ENCODE data around the gene CXXC5. TPM values are rescaled to one million over a fixed set of nuclear protein-coding genes. Genes with fewer than 3 reads are reported as not detected.
"Not testable (repeated sequence)": the region's sequence is repeated elsewhere in the genome, so short reads cannot be mapped to it uniquely, and the experiment has no call there.

Gene CXXC5
- total RNA-seq, 1 experiment from 2014 or later: 97.2 TPM

GRCh38 chr5:139711067-139711905, 63.1 kb downstream of the CXXC5 start (continued):
- no peak for TF ChIP-seq ZNF512 (CRISPR knock-in tag; IDR thresholded peaks at IDR 0.05; ENCODE audit: borderline replicate concordance)

- 0 out of 2 replicates have a peak, but pooled peaks cover 2% of the 10 kb centered on the region for H3K9me3 Mint-ChIP-seq
- ChIA-PET CTCF (interaction anchor here (0.6 to 6.1 kb wide), 21 partner anchors 13 to 434 kb away, joined by 3 to 89 read pairs (median 12); partner anchors contain the start of gene CXXC5), POLR2A (interaction anchor here (1.0 to 5.7 kb wide), 13 partner anchors 13 to 78 kb away, joined by 4 to 89 read pairs (median 11); partner anchors contain the start of gene CXXC5)
- DNase-seq (ENCODE audit: low spot score): peak; percentile 67
- peak; percentile 1 for ATAC-seq
- peak overlapping the region; percentile 71 for H3K4me3 Mint-ChIP-seq
- peaks cover 7% of the 10 kb centered on the region for H3K27me3 Mint-ChIP-seq (ENCODE audit: low read depth)
- peak overlapping the region; percentile 45; the same call in 1 of the 2 replicates for H3K27ac Mint-ChIP-seq
- H3K36me3 Mint-ChIP-seq: peaks cover 2% of the 10 kb centered on the region
- peaks cover 31% of the 10 kb centered on the region for H3K4me1 Mint-ChIP-seq
- no peak for TF ChIP-seq CREB1 (CRISPR knock-in tag; IDR thresholded peaks at IDR 0.05)
- peak; percentile 80 for TF ChIP-seq E2F5 (CRISPR knock-in tag; IDR thresholded peaks at IDR 0.05)
These were observed 63.7 kb downstream of the CXXC5 start for GRCh38 chr5:139711906-139712224.

GRCh38 chr5:139712412-139712811, 64.3 kb downstream of the CXXC5 start:
- ChIA-PET CTCF (interaction anchor here (0.6 to 6.1 kb wide), 17 partner anchors 13 to 433 kb away, joined by 3 to 89 read pairs (median 17); partner anchors contain the start of gene CXXC5), POLR2A (interaction anchor here (2.2 to 5.7 kb wide), 6 partner anchors 14 to 65 kb away, joined by 7 to 89 read pairs (median 24); partner anchors contain the start of gene CXXC5)
- Mint-ChIP-seq H3K4me1 (peaks cover 25% of the 10 kb centered on the region), H3K9me3 (0 out of 2 replicates have a peak, but pooled peaks cover 3% of the 10 kb centered on the region), H3K27me3 (ENCODE audit: low read depth) (peaks cover 7% of the 10 kb centered on the region), H3K36me3 (peaks cover 7% of the 10 kb centered on the region), H3K27ac (no peak overlapping the region), H3K4me3 (peak overlapping the region; percentile 27; the same call in 1 of the 2 replicates)
- DNase-seq (ENCODE audit: low spot score): no peak
- TF ChIP-seq NR2C2 (CRISPR knock-in tag; IDR thresholded peaks at IDR 0.05): no peak
- TF ChIP-seq HMGA2 (CRISPR knock-in tag; IDR thresholded peaks at IDR 0.05): no peak
- no peak for ATAC-seq

- peaks cover 10% of the 10 kb centered on the region for H3K9me3 Mint-ChIP-seq
- peaks cover 19% of the 10 kb centered on the region for H3K36me3 Mint-ChIP-seq
- H3K27ac Mint-ChIP-seq; ATAC-seq; H3K4me3 Mint-ChIP-seq; POLR2A ChIA-PET; DNase-seq (ENCODE audit: low spot score): not testable (repeated sequence)
- peaks cover 13% of the 10 kb centered on the region for H3K27me3 Mint-ChIP-seq (ENCODE audit: low read depth)
- CTCF ChIA-PET: interaction anchor here (1.0 to 1.2 kb wide), 2 partner anchors 52 to 61 kb away, joined by 3 to 4 read pairs; no protein-coding TSS in a partner anchor
- peaks cover 10% of the 10 kb centered on the region for H3K4me1 Mint-ChIP-seq
These were observed 65.7 kb downstream of the CXXC5 start for GRCh38 chr5:139713898-139714297.

- no peak for ATAC-seq
- Mint-ChIP-seq H3K27ac (no peak overlapping the region), H3K9me3 (peaks cover 25% of the 10 kb centered on the region), H3K27me3 (ENCODE audit: low read depth) (peaks cover 18% of the 10 kb centered on the region), H3K36me3 (peaks cover 45% of the 10 kb centered on the region), H3K4me1 (peaks cover 6% of the 10 kb centered on the region), H3K4me3 (no peak overlapping the region)
- no peak for DNase-seq (ENCODE audit: low spot score)
- POLR2A ChIA-PET: interaction anchor here (1.2 kb wide), 1 partner anchor 25 kb away, joined by 3 read pairs; no protein-coding TSS in a partner anchor
- CTCF ChIA-PET: interaction anchor here (1.4 kb wide), 1 partner anchor 48 kb away, joined by 3 read pairs; no protein-coding TSS in a partner anchor
- TF ChIP-seq HMGXB4 (CRISPR knock-in tag; IDR thresholded peaks at IDR 0.05) (no peak), ZNF425 (CRISPR knock-in tag; conservative IDR thresholded peaks at IDR 0.05) (no peak), TP53 (CRISPR knock-in tag; IDR thresholded peaks at IDR 0.05) (no peak), ZNF121 (CRISPR knock-in tag; IDR thresholded peaks at IDR 0.05) (no peak), PRDM15 (CRISPR knock-in tag; IDR thresholded peaks at IDR 0.05) (no peak), KAT7 (CRISPR knock-in tag; IDR thresholded peaks at IDR 0.05; ENCODE audit: borderline replicate concordance) (no peak), MYBL2 (CRISPR knock-in tag; IDR thresholded peaks at IDR 0.05) (no peak), JAZF1 (CRISPR knock-in tag; IDR thresholded peaks at IDR 0.05) (no peak), HMGA2 (CRISPR knock-in tag; IDR thresholded peaks at IDR 0.05) (no peak)
These were observed 69.1 kb downstream of the CXXC5 start for GRCh38 chr5:139717221-139717620.
